HG02623 (cell line): ENCODE measurements around the gene TMPRSS3.

Source experiments
- ATAC-seq: cut with Tn5 transposase; IDR thresholded peaks from one replicate; pipeline ENCODE4 v1.9.1; 2021; ENCODE audit warnings: moderate library complexity; ENCODE audit not compliant: unreplicated experiment

Gene TMPRSS3

DNA sequence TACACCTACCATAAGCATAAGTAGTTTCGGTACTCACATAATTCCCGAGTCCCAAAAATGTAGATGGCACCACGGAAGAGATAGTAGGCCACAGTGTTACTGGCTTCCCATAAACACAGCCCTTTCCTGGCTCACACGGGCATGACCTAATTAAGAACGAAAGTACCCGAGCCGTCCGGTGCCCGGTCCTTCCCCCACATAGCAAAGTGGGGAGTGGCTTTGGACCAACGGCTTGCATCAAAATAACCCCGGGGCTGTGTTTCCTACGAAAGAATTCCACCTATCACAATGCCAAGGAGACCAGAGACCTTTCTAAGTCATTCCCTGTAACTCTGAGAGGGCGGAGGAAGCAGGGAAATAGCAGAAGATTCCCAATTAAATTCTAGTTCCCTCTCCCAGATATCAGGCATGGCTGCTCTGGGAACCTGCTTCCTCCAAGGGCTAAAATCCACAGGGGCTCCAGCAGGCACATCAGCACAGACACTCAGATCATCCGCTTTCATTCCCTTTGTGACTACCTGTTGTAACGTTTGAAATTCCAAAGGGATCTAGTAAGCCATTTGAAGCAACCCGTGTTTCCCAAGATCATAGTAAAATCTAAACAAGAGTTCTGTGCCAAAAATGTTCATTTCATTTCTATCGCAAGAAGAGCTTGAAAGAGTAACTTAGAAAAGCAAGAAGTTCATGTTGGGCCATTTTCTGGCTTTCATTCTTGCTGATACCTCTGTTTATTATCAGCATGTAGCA lies at the start of gene TMPRSS3:
TSS of gene TMPRSS3 (minus strand) at position 148 of the 747 bp plus-strand sequence. CDS start 635 bp downstream, outside the sequence.
- ATAC-seq = no peak

DNA sequence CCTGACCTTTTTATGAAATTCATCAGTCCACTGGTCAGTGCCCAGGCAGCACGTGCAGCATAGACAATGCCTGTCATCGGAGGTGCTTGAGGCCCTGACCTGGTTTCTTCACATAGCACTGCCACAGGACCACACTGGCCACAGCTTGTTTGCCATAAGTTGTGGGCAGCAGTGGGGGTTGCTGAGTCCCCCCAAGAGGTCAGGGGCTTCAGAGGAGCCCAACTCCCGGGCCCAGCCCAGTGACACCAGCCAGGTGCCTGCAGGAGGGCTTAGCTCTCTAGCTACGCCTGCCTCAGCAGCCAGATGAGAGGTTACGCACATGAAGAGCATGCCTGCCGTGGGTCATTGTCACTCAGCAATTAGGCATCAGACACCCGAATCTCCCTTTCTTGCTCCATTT lies 49.5 kb upstream of the TMPRSS3 start:
- no peak for ATAC-seq

DNA sequence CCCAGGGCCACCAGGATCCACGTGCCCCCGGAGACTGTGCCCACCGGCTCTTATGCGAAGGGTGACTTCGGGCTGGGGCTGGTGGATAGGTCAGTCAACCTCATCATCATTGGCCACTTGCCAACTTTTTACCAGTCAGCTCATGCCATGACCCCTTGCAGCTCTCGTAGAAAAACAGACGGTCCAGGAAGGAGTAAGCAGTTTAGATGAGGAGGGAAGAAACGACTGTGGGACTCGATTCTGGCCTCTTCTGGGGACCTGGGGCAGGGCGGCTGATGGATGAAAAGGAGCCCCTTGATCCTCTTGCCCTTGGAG lies 48.9 kb upstream of the TMPRSS3 start:
- no peak for ATAC-seq

DNA sequence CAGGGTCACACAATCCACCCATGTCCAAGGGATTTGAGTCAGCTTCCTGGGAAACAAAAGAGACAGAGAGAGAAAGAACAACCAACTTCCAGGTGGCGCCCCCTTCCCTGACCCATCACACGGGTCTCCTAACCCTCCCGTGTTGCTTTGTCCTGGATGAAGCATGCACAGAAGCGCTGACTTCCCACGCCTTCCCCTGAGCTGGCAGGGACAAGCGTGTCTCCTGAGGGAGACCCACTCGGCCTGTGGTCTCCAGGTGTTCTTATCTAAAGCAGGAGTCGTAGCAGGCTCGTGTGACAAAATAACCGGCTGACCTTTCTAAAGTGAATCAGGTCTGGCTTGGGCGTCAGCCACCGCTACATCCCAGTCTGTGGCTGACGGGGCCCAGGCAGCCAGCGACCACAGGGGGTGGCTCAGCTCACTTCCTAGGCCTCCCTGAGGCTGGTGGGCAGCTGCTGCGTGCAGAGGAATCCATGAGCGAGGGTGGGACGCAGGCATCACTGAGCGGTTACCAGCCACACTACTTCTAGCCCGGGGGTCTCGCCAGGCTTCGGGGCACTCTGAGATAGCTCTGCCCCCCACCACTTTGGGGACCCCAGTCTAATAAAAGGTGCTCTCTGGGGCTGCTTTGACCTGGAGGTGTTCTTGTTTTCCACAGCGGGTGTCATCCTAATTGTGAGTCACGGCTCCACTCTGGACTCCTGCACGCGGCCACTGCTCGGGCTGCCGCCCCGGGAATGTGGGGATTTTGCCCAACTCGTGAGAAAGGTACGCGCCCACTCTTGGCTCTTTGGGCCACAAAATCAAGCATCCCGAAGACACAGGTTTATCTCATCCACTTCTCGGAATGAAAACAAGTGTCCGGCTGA lies 48.3 kb upstream of the TMPRSS3 start:
- no peak for ATAC-seq

DNA sequence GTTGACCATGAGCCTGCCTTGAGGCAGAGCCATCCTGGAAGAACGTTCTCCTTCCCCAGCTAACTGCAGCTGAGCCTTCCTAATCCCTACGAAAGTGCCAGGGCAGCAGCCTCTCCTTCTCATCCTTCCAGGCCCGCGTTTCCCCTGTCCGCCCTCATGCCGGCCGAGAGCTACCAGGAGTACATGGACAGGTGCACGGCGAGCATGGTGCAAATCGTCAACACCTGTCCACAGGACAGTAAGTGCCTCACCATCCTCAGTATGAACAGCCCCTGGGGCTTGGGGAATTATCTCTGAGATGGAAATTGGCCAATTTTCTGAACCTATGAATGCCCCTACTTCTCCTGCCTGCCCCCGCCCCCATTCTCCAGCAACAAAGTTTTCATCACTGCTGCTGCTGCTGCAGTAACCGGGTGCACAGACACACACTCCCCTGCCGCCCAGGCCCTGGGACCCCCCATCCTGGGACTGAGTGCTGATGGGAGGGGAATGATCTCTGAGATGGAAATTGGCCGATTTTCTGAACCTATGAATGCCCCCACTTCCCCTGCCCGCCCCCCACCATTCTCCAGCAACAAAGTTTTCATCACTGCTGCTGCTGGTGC lies 47.4 kb upstream of the TMPRSS3 start:
- ATAC-seq = no peak

DNA sequence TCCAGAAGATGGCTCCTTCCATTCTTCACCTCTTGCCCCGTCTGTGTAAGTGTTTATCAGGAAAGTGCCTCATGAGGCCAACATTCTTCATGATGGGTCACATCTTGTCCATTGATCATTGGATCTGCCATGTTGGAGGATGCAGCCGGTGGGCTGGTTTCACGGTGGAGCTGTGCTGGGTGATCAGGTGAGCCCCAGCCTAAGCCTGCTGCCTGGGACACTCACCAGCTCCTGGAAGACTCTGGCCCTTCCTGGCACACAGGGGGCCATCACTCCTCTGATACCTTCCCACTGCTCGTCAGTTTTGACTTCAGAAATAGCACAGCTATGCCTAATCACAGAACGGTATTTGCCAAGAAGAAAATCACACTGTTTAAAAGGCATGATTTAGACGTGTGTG lies 46.1 kb upstream of the TMPRSS3 start:
- ATAC-seq = no peak

DNA sequence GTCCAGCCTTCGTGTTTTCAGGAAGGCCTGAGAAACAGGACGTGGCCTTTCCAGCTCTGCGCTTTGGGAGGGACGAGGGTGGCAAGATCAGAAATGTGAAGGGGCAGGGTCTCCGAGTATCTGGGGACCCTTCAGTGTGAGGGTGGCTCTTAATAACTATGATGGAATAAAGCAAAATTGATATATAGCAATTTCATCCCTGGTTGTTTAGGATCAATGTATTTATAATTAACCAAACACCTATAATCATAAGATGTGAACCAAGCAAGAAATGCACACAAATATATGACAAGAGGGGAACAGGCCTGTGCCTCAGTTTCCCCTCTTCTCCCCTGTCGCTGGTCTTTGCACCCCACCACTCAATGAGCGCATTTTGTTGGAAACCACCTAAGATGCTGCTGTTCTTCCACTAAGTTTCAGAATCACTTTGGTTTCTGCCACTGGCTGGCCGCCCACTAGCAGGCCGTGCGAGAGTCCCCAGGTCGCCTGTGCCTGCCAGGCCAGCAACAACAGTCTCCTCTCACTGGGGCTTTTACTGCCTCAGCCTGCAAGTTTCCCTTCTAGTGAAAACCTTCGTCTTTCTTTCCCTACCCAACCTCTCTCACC lies 44.4 kb upstream of the TMPRSS3 start:
- no peak for ATAC-seq

DNA sequence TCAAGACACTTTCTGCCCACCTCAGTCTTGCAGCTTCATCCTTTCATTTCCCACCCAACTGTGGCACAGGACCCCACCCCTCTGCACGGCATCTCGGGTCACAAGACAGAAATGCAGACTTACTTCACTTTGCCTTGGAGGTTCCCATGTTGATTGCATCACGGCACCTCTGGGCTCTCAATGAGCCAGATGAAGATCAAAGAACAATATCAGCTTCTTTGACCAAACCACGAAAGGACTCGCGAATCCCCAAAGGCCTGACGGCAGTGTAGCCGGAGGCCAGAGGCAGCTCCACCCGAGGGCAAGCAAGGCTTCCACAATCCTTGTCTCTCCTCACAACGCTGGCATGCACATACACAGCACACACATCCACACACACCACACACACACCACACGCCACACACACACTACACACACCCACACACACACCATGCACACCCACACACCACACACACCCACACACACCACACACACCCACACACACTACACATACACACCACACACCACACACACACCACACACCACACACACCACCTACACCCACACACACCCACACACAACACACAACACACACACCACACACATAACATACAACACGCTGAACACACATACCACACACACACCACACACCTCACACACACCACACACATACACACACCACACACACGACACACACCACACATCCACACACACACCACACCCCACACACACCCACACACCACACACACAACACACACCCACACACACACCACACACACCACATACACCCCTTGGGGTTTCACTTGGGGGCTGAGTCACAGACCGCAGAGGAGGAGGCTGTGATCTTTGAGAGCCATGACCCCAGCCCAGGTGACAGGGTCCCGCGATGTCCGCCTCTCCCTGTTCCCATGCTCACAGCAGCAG lies 43.7 kb upstream of the TMPRSS3 start:
- no peak for ATAC-seq

DNA sequence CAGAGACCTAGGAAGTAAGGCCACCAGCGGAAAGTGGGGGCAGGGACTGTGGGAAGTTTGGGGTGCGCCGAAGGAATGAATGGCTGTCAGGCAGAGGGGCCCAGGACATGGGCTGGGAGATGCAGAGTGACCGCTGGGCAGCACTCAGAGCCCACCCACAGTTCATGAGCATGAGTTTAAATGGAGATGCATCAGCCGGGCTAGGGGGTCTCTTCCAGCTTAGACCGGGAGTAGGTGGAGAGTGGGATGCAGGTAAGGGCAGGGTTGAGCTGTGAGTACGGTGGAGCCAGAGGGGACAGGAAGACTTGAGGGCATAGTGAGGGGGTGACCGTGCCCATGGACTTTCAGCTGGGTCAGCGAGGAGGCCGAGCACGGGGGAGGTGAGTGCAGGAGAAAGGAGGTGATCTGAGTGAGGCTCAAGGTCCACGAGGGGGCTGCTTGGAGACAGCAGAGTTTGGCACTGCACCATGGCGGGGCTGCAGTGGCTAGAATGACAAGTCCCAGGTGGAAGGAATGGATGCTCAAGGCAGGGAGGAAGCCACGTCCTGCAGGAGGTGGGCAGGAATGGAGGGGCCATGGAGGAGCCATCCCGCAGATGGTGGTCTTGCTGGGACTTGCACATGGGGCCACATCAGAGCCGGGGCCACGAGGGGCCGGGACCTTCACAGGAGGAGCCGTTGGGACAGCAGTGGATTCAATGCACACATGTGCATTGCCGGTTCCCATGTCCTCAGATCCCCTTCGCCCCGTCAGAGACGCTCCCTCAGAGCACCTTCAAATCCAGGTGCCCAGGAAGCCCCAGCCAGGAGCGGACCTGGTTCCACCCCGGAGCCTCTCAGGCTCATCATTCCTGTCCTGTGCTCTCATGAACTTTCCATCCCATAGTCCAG lies 42.7 kb upstream of the TMPRSS3 start:
- no peak for ATAC-seq

DNA sequence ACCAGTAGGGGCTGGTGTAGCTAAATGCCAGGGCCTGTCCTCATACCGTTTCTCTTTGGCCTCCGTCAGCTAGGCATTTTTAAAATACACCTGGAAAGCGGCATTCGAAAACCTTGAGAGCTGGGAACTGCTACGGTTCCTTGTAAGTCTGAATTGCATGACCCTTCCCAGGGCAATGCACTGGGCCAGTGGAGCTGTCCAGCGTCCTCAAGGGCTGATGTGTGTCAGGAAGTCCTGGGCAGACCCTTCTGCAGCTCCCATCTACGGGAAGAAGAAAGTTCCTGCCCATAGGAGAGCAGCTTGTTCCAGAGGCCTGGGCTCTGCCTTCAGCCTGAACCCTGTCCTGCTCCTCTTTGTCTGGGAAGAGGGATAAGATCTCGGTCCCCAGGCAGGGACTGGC lies 41.9 kb upstream of the TMPRSS3 start:
- no peak for ATAC-seq

DNA sequence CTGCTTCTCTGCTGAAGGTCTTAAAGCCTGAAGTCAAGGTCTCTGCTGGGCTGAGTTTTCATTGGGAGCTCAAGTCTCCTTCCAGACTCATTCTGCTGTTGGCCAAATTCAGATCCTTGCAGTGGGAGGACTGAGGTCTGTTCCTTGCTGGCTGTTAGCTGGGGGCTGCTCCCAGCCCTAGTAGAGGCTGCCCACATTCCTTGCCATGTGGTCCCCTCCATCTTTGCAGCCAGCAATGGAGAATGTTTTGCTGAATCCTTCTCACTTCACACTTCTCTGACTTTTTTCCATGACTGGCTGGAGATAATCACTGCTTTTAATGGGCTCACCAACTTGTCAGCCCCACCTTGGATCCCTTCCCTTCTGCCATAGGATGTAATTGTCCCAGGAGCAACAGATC lies 41.1 kb upstream of the TMPRSS3 start:
- no peak for ATAC-seq

DNA sequence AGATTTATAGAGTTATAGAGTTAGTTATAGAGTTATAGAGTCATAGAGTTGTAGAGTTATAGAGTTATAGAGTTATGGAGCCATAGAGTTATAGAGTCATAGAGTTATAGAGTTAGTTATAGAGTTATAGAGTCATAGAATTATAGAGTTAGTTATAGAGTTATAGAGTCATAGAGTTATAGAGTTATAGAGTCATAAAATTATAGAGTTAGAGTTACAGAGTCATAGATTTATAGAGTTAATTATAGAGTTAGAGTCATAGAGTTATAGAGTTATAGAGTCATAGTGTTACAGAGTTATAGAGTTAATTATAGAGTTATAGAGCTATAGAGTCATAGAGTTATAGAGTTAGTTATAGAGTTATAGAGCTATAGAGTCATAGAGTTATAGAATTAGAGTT lies 40.0 kb upstream of the TMPRSS3 start:
- ATAC-seq = no peak

DNA sequence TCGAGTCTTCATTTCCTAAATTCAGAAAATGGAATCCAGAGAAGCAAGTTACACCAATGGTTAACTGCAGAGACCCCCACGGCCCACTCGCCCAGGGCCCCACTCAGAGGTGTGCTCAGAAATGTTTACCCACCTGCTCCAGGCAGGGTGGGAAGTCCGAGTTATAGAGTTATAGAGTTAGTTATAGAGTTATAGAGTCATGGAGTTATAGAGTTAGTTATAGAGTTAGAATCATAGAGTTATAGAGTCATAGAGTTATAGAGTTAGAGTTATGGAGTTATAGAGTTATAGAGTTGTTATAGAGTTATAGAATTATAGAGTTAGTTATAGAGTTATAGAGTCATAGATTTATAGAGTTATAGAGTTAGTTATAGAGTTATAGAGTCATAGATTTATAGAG lies 39.5 kb upstream of the TMPRSS3 start:
- ATAC-seq = no peak

DNA sequence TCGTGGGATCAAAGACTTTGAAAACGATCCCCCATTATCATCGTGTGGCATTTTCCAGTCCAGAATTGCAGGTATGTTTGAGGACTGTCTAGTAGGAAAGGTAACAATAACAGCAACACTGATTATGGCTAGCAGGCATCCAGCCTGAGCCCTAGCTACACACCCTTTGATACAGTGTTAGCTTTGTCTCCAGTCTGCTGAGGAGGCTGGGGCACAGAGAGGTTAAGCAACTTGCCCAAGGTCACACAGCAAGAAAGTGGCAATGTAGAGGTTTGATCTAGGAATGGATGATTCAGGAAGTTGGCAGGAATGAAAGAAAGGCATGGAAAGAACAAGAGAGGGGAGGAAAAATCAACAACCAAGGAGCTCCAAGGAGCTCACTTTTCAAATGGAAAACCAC lies 39.0 kb upstream of the TMPRSS3 start:
- no peak for ATAC-seq

DNA sequence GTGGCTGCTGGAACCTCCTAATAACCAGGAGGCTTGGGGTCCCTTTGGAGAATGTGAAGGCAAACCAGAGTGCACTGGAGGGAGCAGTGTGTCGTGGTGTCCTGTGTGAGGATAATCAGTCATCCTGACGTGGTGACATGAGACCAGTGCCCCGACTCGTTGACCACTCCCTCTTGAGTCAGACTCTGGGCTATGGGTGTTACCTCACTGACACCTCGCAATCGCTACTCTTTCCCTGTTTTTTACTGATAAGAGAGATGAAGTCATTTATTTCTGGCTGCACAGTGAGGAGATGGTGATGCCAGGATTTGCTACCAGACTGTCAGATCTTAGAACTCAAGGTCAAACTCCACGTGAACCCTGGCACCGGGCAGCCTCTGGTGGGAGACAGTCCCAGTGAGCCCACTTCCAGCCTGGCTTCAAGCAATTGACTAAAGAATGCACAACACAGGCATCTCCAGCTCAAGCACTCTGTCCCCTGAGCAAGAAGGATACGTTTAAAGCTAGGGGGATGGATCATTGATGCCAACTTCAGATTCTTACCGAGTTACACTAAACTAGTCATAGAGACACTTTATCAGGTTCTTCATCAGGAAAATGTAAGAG lies 38.2 kb upstream of the TMPRSS3 start:
- no peak for ATAC-seq

DNA sequence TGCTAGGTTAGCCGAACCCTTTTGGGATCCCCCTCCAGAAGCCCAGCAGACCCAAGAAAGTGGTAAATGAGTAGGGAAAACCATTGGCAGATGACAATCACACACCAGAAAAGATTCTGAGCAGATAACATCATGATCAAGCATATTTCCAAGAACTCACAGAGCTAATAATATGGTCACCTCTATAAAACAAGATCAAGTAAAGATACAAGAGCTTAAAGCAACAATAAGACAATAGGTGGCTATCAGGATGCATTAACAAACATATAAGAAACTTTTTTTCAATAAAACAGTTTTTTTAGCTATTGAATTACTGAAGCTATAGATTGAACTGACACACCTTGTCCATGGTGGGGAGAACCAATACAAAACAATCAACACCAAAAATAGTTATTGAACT lies 36.8 kb upstream of the TMPRSS3 start:
- ATAC-seq = no peak

DNA sequence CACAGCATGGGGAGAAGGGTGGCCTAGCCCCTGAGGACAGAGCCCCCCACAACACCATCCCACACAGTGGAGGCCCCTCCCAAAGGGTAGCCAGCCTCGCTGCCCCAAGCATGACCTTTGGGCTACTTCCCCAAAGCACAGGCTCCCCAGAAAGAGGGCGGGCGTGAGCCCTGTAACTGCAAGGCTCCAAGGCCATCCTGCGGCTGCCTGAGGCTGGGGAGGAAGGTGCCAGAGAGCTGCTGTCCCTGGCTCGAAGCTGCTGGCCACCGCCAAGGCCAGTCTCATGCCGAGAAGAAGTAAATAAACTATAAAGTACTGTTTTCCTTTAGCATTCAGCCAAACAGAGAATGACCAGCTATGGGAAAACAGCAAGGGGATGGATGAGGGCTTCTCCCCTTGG lies 35.3 kb upstream of the TMPRSS3 start:
- no peak for ATAC-seq

DNA sequence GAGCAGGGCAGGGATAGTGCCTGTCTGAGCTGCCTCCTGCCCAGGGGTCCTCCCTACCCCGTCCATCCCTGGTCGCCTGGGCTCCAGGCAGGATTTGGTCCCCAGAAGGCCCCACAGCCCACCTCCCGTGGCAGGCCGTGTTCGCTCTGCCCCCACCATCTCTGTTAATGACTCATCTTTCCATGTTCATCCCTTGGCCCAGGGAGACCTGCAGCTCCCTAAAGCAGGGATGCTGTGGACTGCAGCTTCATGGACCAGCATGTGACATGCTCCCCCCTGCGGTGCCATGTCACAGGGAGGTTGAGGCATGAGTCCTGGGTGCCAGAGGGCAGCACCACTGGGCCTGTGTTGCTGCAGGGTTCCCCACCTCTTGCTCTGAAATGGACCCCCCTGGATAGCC lies 34.7 kb upstream of the TMPRSS3 start:
- ATAC-seq = no peak

DNA sequence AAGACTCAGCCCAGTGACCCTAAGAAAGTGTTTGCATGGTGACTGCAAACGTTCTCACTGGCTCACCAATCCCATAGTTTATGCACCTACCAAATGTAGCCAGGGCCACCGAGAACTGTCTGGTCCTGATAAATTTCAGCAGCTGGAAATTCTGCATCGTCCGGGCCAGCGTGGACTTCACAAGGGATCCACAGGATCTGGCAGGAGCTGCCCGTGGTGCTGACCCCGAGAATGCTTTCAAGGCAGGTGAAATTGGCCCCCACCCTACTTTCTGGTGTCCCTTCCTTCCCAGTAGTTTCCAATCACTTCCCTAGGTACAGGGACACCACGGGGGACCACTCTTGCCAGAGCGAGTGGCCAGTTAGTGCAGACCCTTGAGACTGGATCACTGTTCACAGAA lies 34.0 kb upstream of the TMPRSS3 start:
- ATAC-seq = no peak
